NCI-H1436 (cell line): Measurements from ENCODE around the gene KIF27.
"Not testable (repeated sequence)": the region's sequence is repeated elsewhere in the genome, so short reads cannot be mapped to it uniquely, and the experiment has no call there.

ENCODE experiments used
- DNase-seq: peaks from one replicate; lab custom pipeline; 2025; lab: John Stamatoyannopoulos, UW

The KIF27 gene

GRCh38 chr9:83933790-83934189 is 12.6 kb upstream of the KIF27 start:
- DNase-seq: no peak

GRCh38 chr9:83932851-83933250 is 11.6 kb upstream of the KIF27 start:
- no peak for DNase-seq

GRCh38 chr9:83932011-83932410 is 10.8 kb upstream of the KIF27 start:
- no peak for DNase-seq

GRCh38 chr9:83930881-83931280 is 9.6 kb upstream of the KIF27 start:
- no peak for DNase-seq

- DNase-seq: no peak
These were observed 6.4 kb upstream of the KIF27 start for GRCh38 chr9:83927591-83927990.

GRCh38 chr9:83920469-83920926 is 734 bp downstream of the KIF27 start:
- DNase-seq: peak; percentile 76

- DNase-seq: no peak
These were observed 2.1 kb downstream of the KIF27 start for GRCh38 chr9:83919111-83919510.

GRCh38 chr9:83912194-83912593 is 9.0 kb downstream of the KIF27 start:
- not testable (repeated sequence) for DNase-seq

GRCh38 chr9:83906144-83906543 is 15.1 kb downstream of the KIF27 start:
- no peak for DNase-seq

GRCh38 chr9:83900615-83901014 is 20.6 kb downstream of the KIF27 start:
- not testable (repeated sequence) for DNase-seq

GRCh38 chr9:83894301-83894700 is 26.9 kb downstream of the KIF27 start:
- not testable (repeated sequence) for DNase-seq

- not testable (repeated sequence) for DNase-seq
These were observed 34.7 kb downstream of the KIF27 start for GRCh38 chr9:83886498-83886897.

- not testable (repeated sequence) for DNase-seq
These were observed 35.5 kb downstream of the KIF27 start for GRCh38 chr9:83885559-83886240.

- DNase-seq: not testable (repeated sequence)
These were observed 39.4 kb downstream of the KIF27 start for GRCh38 chr9:83881687-83882408.

- DNase-seq: not testable (repeated sequence)
These were observed 45.7 kb downstream of the KIF27 start for GRCh38 chr9:83875559-83875958.

GRCh38 chr9:83849895-83850294 is 71.3 kb downstream of the KIF27 start:
- not testable (repeated sequence) for DNase-seq

GRCh38 chr9:83837070-83837643 is 84.1 kb downstream of the KIF27 start:
- not testable (repeated sequence) for DNase-seq

- not testable (repeated sequence) for DNase-seq
These were observed 90.7 kb downstream of the KIF27 start for GRCh38 chr9:83830426-83831071.

- not testable (repeated sequence) for DNase-seq
These were observed 96.1 kb downstream of the KIF27 start for GRCh38 chr9:83824986-83825623.

GRCh38 chr9:83817356-83818278 is 103.6 kb downstream of the KIF27 start, which contains the start of gene GKAP1:
Gene GKAP1, minus strand, starts transcription at chr9:83817769. Its CDS starts 11,252 bp downstream, at chr9:83806517.
- peak; percentile 79 for DNase-seq

- DNase-seq: not testable (repeated sequence)
These were observed 104.2 kb downstream of the KIF27 start for GRCh38 chr9:83817011-83817355.
